ENCODE data around the gene FBXL17. TPM values are rescaled to one million over a fixed set of nuclear protein-coding genes. Genes with fewer than 3 reads are reported as not detected.

The FBXL17 gene
- total RNA-seq, 1 experiment from 2014 or later: 4.9 TPM

DNA sequence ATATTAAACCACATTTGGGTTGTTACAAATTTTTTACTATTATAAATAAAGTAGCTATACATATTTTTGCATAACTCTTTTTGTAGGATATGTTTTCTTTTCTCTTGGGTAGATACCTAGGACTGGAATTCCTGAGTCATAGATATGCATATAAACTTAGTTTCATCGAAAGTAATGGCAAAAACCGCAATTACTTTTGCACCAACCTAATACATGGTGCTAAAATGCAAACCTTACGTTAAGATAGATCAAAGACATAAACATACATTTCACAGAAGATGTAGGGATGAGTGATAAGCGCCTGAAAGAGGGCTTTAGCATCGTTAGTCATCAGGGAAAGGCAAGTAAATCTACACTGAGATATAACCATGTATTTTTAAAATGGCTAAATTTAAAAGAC lies 532.8 kb downstream of the FBXL17 start:
- DNase-seq (ENCODE audit: low read depth): no peak
- in situ Hi-C loops (cut with HindIII; ENCODE audit: low pct_unique_long_range_greater_than_20kb, low sequenced_read_pairs): no loop called here

GRCh38 chr5:107840592-107840991 lies 541.3 kb downstream of the FBXL17 start:
- no peak for DNase-seq (ENCODE audit: low read depth)
- in situ Hi-C loops (cut with HindIII; ENCODE audit: low pct_unique_long_range_greater_than_20kb, low sequenced_read_pairs): no loop called here

GRCh38 chr5:107840161-107840560 lies 541.7 kb downstream of the FBXL17 start:
- in situ Hi-C loops (cut with HindIII; ENCODE audit: low pct_unique_long_range_greater_than_20kb, low sequenced_read_pairs): no loop called here
- no peak for DNase-seq (ENCODE audit: low read depth)

GRCh38 chr5:107835096-107835495 lies 546.8 kb downstream of the FBXL17 start:
- in situ Hi-C loops (cut with HindIII; ENCODE audit: low pct_unique_long_range_greater_than_20kb, low sequenced_read_pairs): no loop called here
- DNase-seq (ENCODE audit: low read depth): no peak

- in situ Hi-C loops (cut with HindIII; ENCODE audit: low pct_unique_long_range_greater_than_20kb, low sequenced_read_pairs): no loop called here
- no peak for DNase-seq (ENCODE audit: low read depth)
Measured at GRCh38 chr5:107832746-107833145, 549.2 kb downstream of the FBXL17 start.

- in situ Hi-C loops (cut with HindIII; ENCODE audit: low pct_unique_long_range_greater_than_20kb, low sequenced_read_pairs): no loop called here
- DNase-seq (ENCODE audit: low read depth): no peak
Measured at GRCh38 chr5:107831612-107832395, 550.1 kb downstream of the FBXL17 start.

GRCh38 chr5:107830750-107831149 lies 551.1 kb downstream of the FBXL17 start:
- DNase-seq (ENCODE audit: low read depth): no peak
- in situ Hi-C loops (cut with HindIII; ENCODE audit: low pct_unique_long_range_greater_than_20kb, low sequenced_read_pairs): no loop called here

- no peak for DNase-seq (ENCODE audit: low read depth)
- in situ Hi-C loops (cut with HindIII; ENCODE audit: low pct_unique_long_range_greater_than_20kb, low sequenced_read_pairs): no loop called here
Measured at GRCh38 chr5:107826311-107827000, 555.4 kb downstream of the FBXL17 start.

- no peak for DNase-seq (ENCODE audit: low read depth)
- in situ Hi-C loops (cut with HindIII; ENCODE audit: low pct_unique_long_range_greater_than_20kb, low sequenced_read_pairs): no loop called here
Measured at GRCh38 chr5:107824821-107825220, 557.1 kb downstream of the FBXL17 start.

DNA sequence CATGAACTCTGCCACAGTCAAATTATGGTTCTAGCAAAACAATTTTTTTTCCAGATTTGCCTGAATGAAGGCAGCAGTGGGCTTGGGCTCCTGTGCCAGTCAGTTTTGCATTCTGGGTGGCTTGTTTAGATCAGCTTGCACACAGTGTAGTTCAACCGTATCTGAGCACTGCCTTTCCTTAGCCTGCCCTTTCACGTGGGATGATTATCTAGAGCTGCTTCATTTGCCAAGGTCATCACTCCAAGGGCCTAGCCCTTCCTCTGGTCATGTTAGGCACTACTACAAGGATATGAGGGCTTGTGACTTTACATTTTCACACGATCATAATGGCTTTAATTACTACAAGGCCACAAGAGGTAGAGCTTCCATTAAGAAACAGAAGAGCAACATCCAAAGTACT lies 560.6 kb downstream of the FBXL17 start:
- in situ Hi-C loops (cut with HindIII; ENCODE audit: low pct_unique_long_range_greater_than_20kb, low sequenced_read_pairs): no loop called here
- DNase-seq (ENCODE audit: low read depth): no peak

GRCh38 chr5:107820429-107820828 lies 561.5 kb downstream of the FBXL17 start:
- in situ Hi-C loops (cut with HindIII; ENCODE audit: low pct_unique_long_range_greater_than_20kb, low sequenced_read_pairs): no loop called here
- DNase-seq (ENCODE audit: low read depth): no peak

- in situ Hi-C loops (cut with HindIII; ENCODE audit: low pct_unique_long_range_greater_than_20kb, low sequenced_read_pairs): no loop called here
Measured at GRCh38 chr5:107817951-107818350, 563.9 kb downstream of the FBXL17 start.

GRCh38 chr5:107817436-107817835 lies 564.5 kb downstream of the FBXL17 start:
- in situ Hi-C loops (cut with HindIII; ENCODE audit: low pct_unique_long_range_greater_than_20kb, low sequenced_read_pairs): no loop called here
- no peak for DNase-seq (ENCODE audit: low read depth)

More at GRCh38 chr5:107817951-107818350, 563.9 kb downstream of the FBXL17 start:
- no peak for DNase-seq (ENCODE audit: low read depth)

DNA sequence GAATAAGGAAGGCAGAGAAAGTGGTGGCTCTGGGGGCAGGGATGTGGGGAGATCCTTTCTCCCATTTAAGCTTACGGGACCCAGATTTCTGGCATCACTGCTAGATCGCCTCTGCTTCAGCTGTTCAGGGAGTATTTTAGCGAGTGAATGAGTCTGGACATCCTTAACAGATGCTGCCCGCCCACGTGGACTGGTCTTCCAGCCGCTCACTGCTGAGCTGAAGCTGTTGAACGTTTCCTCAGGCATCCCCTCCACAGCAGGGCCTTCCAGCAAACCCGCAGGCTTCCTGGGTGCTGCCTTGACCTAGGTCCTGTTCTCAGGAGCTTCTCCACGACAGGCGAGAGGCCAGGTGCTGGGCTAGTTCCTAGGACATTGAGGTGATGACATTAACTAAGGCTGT lies 566.8 kb downstream of the FBXL17 start:
- no peak for DNase-seq (ENCODE audit: low read depth)
- in situ Hi-C loops (cut with HindIII; ENCODE audit: low pct_unique_long_range_greater_than_20kb, low sequenced_read_pairs): no loop called here

- in situ Hi-C loops (cut with HindIII; ENCODE audit: low pct_unique_long_range_greater_than_20kb, low sequenced_read_pairs): no loop called here
- DNase-seq (ENCODE audit: low read depth): no peak
Measured at GRCh38 chr5:107814183-107814827, 567.6 kb downstream of the FBXL17 start.

DNA sequence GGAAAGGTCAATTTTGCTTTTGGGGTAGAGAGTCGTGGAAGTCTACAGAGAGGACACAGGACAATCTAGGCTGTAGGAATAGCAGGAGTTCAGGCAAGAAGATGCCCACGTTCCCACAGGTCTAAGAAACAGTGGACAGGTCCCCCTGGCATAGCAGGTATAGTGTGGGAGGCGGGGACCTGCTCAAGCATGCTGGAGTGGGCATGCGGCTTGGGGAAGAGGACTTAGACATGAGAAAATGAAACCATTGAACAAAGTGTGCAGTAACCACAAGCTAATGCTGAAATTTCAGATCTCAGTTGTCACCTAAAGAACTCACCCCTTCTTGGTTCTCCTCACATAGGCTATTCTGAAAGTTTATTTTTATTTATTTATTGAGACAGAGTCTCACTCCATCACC lies 568.3 kb downstream of the FBXL17 start:
- in situ Hi-C loops (cut with HindIII; ENCODE audit: low pct_unique_long_range_greater_than_20kb, low sequenced_read_pairs): no loop called here
- no peak for DNase-seq (ENCODE audit: low read depth)

GRCh38 chr5:107812570-107813141 lies 569.2 kb downstream of the FBXL17 start:
- no peak for DNase-seq (ENCODE audit: low read depth)
- in situ Hi-C loops (cut with HindIII; ENCODE audit: low pct_unique_long_range_greater_than_20kb, low sequenced_read_pairs): no loop called here

GRCh38 chr5:107809201-107810034 lies 572.5 kb downstream of the FBXL17 start:
- DNase-seq (ENCODE audit: low read depth): no peak
- in situ Hi-C loops (cut with HindIII; ENCODE audit: low pct_unique_long_range_greater_than_20kb, low sequenced_read_pairs): no loop called here
